GM19238 (cell line): ENCODE measurements around the gene CDK6.
"Not testable (repeated sequence)": the region's sequence is repeated elsewhere in the genome, so short reads cannot be mapped to it uniquely, and the experiment has no call there.

Source experiments
- DNase-seq: peaks from one replicate; pipeline ENCODE4 v3.0.0; 2011; ENCODE audit warnings: low spot score; ENCODE audit not compliant: insufficient read length

CDK6 gene

GRCh38 chr7:92629779-92630178, 206.6 kb downstream of the CDK6 start:
- no peak for DNase-seq

GRCh38 chr7:92627956-92628355, 208.4 kb downstream of the CDK6 start:
- no peak for DNase-seq

DNA sequence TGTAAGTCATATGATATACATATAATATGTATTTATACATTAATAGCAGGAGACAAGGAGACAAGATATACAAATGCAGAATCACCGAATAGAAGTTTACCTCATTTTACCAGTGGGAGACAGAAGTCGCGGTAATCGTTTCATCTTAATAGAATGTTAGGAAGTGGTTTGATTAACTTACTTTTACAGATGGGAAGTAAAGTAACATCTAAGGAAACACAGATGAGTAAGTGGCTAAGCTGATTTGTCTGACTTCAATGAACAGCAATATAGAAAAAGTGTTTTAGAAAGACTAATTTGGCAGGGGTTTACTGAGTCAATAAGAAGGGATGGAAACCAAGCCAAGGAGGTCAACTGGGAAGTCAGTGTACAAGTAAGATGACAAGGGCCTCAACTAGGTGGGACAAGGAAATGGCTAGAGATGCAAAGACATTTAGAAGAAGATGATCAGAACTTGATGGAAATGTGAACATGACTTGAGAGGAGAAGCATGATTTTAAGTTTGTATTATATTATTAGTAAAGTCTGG, 210.0 kb downstream of the CDK6 start:
- DNase-seq: no peak

DNA sequence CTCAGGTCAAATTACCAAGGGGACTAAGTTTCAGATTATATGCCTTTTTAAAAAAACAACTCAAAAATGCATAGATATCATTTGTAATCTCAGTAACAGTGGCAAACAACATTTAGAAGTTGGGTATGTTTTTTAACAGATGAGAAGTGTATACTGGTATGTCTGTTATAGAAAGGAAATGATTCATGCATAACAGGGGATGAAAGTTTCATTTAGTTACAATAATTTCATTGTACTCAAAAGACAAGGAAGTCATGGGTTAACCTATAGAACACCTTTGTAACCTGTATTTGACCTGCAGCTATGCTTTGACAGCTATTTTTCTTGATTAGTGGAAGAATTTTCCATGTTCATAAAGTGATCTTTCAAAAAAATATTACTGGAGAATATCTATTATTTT, 210.8 kb downstream of the CDK6 start:
- DNase-seq: no peak

DNA sequence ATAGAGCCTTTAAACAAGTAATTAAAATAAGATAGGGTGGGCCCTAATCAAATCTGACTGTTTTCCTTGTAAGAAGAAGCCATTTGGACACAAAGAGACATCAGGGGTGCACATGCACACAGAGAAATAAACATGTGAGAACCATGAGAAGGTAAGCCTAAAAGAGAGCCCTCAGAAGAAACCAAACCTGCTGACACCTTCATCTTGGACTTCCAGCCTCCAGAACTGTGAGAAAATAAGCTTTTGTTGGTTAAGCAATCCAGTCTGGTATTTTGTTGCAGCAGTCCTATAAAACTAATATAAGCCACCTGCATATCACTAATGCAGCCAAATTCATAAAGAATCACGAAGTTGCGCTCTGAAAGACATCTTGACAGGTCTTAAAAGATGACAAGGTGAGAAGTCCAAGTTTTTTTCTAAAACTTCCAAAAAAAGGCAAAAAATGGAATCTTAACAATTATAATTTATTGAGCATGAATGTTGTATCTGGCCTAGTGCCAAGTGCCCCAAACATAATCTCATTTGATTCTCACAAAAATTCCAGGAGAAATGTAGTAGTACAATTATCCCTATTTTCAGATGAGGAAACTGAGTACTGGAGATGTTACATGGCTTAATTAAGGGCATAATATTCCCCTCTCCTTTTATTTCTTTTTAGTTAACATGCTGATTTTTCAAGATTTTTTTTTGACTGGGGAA, 211.9 kb downstream of the CDK6 start:
- no peak for DNase-seq

DNA sequence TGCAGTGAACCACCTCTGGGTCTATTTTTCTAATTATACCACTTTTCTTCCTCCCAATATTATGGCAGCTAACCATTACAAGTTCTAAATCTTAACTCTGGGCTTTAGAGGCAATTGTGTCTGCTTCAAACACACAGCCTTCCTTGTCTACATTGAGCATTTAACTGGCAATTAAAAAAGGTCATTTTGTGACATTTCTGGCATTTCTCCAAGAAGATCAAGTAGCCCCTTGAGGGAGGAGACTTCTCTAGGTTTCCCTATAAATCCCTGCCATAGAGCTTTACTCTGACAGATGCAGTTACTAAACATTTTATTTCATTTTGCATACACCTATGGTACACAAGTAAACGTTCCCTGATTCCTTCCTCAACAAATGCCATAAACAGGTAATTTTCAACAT, 212.8 kb downstream of the CDK6 start:
- no peak for DNase-seq

DNA sequence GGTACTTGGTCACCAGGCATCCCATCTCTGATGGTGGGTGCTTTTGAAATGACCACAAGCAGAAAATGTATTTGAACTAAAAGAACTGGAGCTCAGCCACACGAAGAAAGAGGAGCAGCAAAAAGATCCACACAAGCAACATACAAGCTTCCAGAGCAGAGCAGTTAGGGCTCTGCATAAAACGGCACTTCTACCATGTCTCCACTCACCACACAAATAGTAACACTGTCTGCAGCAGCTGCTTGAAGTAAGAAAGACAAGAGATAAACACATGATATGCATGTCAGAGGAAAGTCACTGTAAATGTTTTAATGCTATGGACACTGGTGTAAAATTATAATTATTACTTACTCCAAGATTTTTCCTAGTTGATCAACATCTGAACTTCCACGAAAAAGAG, 213.7 kb downstream of the CDK6 start:
- DNase-seq: no peak

DNA sequence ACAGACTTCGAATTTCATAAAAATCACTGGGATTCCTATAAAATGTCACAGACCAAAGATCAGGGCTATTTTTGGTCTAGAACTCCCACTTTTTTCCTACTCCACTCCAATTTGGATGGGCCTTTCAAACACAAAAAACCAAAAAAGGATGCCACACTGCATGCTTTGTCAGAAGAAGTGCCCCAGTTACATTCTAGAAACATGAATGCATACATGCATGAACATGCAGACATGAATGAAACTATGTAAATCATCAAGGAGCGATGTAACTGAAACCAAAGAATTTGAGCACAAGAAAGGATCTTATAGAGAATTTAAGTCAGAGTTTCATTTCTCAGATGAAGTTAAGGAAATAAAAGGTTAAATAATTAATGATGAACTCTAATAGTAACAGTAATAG, 214.3 kb downstream of the CDK6 start:
- DNase-seq: no peak

GRCh38 chr7:92621561-92622023, 214.8 kb downstream of the CDK6 start:
- no peak for DNase-seq

GRCh38 chr7:92621026-92621540, 215.3 kb downstream of the CDK6 start:
- DNase-seq: peak; percentile 10

- no peak for DNase-seq
Observed at GRCh38 chr7:92615861-92616260, 220.5 kb downstream of the CDK6 start.

DNA sequence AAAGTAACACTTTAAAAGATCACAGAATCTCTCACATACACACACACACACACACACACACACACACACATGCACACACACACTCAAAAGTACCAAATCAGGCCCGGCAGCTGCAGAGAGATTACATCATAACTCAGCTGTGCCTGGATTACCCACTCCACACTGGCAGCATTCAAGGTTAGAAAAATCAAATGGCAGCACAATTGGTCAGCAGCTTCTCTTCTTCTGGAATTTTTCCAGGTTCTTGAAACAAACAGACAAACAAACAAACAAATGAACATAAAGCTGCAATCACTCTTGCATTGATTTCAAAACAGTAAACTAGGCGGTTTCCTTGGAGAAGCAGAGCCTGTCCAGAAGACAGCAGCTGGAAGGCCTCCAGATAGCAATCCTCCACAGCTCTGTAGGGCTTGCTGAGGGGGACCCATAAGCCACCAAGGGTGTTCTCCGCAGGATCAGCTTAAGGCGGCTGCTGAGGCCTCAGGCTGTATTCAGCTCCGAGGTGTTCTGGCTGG, 221.7 kb downstream of the CDK6 start:
- DNase-seq: no peak

DNA sequence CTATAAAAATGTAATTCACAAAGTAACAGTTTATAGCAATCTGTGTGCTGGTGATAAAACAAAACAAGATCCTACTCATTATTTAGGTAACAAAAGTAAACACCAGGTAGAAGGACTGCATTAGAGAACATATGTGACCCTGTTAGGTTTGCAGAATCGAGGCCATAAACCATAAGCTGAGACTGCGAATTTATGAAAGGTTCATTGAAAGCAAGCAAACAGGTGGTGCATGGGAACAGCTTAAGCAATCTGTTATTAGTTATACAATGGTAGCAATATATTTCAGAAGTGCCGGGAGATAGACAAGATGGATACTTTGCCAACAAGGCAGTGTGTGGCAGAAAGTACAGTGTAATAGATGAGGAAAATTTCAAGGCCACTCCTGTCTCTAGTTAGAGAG, 222.7 kb downstream of the CDK6 start:
- no peak for DNase-seq

GRCh38 chr7:92613214-92613613, 223.2 kb downstream of the CDK6 start:
- DNase-seq: no peak

DNA sequence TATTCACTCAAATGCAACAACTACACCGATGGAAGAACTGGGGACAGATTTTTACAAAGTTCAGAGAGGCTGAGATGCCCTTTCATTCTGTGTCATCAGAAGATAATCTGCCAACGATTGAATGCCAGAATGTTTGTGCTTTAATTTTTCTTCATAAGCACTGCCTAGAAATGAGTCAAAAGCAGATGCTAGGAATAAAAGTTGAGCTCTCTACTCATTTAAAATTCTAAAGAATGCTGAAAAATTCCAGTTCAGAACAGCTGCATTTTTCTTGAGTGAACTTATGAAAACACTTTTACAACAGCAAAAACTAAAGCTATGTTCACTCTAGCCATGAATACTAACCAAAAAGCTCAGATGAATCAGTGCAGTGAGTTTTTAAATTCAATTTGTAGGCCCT, 223.9 kb downstream of the CDK6 start:
- DNase-seq: no peak

DNA sequence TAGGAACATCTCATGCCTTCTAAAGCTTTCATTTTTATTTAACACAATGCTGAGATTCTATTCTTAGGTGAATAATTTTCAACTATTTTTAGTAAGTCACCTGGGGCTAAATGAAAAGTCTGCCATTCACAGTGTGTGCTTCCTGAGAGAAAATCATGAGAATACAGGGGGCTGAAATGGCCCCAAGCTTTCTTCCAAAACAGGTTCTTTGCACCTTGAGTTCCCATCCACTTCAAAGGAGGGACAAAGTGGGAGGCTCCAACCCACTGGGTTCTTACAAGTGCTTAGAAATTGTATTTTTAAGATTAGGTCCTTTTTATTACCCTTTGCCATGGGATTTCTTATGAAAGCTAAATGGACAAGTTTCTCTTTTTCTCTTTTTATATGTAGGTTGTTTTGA, 224.6 kb downstream of the CDK6 start:
- no peak for DNase-seq

DNA sequence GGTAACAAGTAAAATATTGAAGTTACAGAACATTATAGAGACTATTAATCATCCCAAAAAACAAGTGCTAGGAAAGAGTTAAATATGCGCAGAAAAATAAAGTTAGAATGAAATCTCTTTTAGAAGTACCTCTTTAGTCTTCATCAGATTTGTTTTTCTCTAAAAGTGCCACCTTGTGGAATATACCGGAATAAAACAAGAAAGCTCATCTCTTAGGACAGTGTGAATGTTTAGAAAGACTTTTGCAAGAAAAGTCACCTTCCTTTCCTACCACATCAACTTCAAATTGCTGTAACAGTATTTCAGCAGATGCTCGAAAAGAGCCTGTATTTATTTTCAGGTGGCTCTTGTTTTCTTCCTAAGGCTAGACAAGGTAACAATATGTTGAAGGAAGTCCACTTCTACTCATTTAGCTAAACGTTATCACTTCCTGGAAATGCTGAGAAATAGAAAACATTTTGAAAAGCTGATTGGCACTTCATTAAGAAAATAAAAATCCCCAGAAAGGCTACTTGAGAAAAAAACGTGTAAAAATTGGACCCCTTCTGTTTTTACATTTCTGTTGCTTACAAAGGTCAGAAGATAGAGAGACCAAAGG, 226.4 kb downstream of the CDK6 start:
- no peak for DNase-seq

- no peak for DNase-seq
Observed at GRCh38 chr7:92608380-92609322, 227.7 kb downstream of the CDK6 start.

GRCh38 chr7:92606985-92607384, 229.4 kb downstream of the CDK6 start:
- no peak for DNase-seq

GRCh38 chr7:92604517-92604916, 231.9 kb downstream of the CDK6 start:
- DNase-seq: not testable (repeated sequence)

DNA sequence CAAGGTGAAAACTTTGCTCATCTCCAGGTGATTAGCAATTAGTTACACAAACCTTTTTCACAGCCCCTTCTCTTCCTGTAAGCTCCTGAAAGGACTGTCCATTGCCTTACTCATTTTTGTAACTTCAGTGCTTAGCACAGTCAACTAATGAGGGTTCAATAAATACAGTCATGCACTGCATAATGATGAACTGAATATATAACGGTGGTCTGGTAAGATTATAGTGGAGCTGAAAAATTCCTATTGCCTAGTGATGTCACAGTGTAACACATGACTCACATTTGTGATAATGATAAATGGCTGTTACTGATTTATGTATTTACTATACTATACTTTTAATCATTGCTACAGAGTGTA, 233.3 kb downstream of the CDK6 start:
- no peak for DNase-seq
